Suprapubic skin (tissue), 4 donors: ENCODE results near the gene RAD50.

Experiments used
- EP300 ChIP-seq: sonication (generic); formaldehyde crosslinking; IDR thresholded peaks from one replicate; pipeline ENCODE4 v1.6.1; 2017; ENCODE audit warnings: antibody characterized with exemption
- POLR2A ChIP-seq, 2 donors: fragments of 450-650 bp; IDR thresholded peaks; one replicate each; pipeline ENCODE4 v1.6.1; 2017; ENCODE audit warnings: antibody characterized with exemption in 2 of 2, mild to moderate bottlenecking in 2 of 2, moderate library complexity in 2 of 2
- POLR2AphosphoS5 ChIP-seq, 3 donors: sonication (generic); formaldehyde crosslinking; IDR thresholded peaks; one replicate each; pipeline ENCODE4 v1.6.1; 2017; ENCODE audit warnings: antibody characterized with exemption in 3 of 3
- TF ChIP-seq, protein P1 (sequence below), 2 donors: fragments of 200-600 bp in 1 of 2; fragments of 450-650 bp in 1 of 2; sonication (generic) in 1 of 2; IDR thresholded peaks; one replicate each; pipeline ENCODE4 v1.5.1; 2016 to 2019; ENCODE audit warnings: antibody characterized with exemption in 2 of 2, mild to moderate bottlenecking in 1 of 2, moderate library complexity in 1 of 2

DNA sequence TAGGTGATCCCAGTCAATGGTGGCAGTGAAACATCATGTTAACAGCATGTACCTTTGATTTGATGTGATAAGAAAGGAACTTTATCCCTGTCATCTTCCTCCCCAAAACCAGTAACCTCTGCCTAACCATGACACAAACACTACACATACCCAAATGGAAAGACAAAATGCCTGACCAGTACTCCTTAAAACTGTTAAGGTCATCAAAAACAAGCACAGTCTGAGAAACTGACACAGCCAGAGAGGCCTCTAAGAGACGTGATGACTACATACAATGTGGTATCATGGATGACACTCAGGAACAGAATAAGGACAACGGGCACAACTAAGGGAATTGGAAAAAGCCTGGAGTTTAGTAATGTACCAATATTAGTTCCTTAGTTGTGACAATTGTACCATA lies 9.5 kb upstream of the RAD50 start:
- TF ChIP-seq, protein P1, sequence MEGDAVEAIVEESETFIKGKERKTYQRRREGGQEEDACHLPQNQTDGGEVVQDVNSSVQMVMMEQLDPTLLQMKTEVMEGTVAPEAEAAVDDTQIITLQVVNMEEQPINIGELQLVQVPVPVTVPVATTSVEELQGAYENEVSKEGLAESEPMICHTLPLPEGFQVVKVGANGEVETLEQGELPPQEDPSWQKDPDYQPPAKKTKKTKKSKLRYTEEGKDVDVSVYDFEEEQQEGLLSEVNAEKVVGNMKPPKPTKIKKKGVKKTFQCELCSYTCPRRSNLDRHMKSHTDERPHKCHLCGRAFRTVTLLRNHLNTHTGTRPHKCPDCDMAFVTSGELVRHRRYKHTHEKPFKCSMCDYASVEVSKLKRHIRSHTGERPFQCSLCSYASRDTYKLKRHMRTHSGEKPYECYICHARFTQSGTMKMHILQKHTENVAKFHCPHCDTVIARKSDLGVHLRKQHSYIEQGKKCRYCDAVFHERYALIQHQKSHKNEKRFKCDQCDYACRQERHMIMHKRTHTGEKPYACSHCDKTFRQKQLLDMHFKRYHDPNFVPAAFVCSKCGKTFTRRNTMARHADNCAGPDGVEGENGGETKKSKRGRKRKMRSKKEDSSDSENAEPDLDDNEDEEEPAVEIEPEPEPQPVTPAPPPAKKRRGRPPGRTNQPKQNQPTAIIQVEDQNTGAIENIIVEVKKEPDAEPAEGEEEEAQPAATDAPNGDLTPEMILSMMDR (IDR thresholded peaks at IDR 0.05) = no peak
- TF ChIP-seq POLR2A (IDR thresholded peaks at IDR 0.05) = no peak
- TF ChIP-seq POLR2AphosphoS5 (IDR thresholded peaks at IDR 0.05) = no peak
- no peak for TF ChIP-seq EP300
